GM12874 (cell line): ENCODE measurements around the gene CAMTA1.

ENCODE experiments used
- TF ChIP-seq, protein P1 (sequence below): IDR thresholded peaks from 2 replicates; pipeline ENCODE4 v1.5.1; 2011; ENCODE audit warnings: low read depth, mild to moderate bottlenecking, control low read depth, low read length, moderate library complexity; ENCODE audit not compliant: insufficient read depth

Gene CAMTA1

DNA sequence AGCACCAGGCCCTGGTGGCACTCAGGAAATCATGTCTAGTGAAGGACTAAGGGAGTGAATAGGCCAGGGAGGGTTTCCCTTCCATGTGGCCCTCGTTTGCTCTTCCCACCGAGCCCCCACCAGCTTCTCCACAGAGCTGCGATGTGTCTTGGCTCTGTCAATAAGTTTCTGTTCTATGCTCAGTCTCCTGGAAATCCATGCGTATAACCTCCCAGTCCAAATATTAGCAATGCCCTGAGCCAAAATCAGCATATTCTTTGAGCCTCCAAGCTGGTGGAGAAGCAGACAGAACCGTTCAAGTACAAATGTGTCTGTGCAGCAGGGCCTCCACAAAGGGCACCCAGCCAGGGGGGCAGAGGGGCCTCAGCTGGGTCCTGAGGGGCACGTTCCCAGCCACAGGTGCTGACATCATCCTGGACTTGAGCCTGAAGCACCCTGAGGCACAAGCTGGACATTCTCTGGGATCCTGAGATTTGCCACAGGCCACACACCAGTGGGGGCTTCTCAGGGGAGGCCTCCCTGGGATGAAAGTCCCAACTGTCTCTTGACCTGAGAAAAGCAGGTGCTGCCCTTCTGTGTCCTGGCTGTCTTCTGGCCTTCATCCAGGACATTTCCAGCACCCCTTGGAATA lies 635.3 kb downstream of the CAMTA1 start:
- TF ChIP-seq, protein P1, sequence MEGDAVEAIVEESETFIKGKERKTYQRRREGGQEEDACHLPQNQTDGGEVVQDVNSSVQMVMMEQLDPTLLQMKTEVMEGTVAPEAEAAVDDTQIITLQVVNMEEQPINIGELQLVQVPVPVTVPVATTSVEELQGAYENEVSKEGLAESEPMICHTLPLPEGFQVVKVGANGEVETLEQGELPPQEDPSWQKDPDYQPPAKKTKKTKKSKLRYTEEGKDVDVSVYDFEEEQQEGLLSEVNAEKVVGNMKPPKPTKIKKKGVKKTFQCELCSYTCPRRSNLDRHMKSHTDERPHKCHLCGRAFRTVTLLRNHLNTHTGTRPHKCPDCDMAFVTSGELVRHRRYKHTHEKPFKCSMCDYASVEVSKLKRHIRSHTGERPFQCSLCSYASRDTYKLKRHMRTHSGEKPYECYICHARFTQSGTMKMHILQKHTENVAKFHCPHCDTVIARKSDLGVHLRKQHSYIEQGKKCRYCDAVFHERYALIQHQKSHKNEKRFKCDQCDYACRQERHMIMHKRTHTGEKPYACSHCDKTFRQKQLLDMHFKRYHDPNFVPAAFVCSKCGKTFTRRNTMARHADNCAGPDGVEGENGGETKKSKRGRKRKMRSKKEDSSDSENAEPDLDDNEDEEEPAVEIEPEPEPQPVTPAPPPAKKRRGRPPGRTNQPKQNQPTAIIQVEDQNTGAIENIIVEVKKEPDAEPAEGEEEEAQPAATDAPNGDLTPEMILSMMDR: no peak

GRCh38 chr1:7421471-7422075 lies 636.3 kb downstream of the CAMTA1 start:
- TF ChIP-seq, protein P1: no peak

- TF ChIP-seq, protein P1: no peak
These were observed 636.8 kb downstream of the CAMTA1 start for GRCh38 chr1:7422081-7422480.

- TF ChIP-seq, protein P1: no peak
These were observed 637.3 kb downstream of the CAMTA1 start for GRCh38 chr1:7422561-7422960.

DNA sequence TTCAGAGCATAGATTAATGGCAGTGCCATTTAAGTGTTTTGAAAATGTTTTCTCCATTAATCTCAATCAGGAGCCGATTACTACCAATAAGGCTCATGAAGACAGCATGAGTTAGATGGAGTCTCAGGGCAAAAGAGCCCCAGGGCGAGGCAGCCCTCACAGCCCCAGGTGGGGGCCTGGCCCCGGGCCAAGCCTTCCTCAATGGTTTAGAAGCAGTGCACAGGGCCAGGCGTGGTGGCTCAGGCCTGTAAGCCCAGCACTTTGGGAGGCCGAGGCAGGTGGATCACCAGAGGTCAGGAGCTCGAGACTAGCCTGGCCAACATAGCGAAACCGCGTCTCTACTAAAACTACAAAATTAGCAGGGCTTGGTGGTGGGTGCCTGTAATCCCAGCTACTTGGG lies 637.7 kb downstream of the CAMTA1 start:
- TF ChIP-seq, protein P1: no peak

DNA sequence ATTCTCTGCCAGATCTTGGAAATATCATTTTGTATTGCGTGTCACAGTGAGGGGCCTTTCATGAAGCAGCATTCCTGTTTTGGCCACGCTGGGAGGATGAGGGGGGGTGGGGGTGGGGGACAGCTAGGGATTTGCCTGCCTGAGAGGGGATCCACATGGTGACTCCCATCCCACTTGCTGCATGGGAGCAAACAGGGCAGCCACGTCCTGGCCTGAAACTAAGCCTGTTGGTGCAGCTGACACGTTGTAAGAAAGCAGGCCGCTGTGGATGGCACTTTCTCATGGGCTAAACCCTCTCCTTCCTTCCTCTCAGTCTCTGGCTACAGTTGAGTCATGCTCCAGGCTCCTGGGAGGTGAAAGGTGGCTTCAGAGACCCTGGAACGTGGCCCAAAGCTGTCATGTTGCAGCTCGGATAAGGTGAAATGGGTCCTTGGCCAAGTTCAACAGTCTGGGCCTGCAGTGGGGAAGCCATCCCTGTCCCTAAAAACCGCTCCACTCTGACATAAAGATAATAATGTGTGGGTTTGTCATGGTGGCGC lies 639.2 kb downstream of the CAMTA1 start:
- TF ChIP-seq, protein P1: no peak

DNA sequence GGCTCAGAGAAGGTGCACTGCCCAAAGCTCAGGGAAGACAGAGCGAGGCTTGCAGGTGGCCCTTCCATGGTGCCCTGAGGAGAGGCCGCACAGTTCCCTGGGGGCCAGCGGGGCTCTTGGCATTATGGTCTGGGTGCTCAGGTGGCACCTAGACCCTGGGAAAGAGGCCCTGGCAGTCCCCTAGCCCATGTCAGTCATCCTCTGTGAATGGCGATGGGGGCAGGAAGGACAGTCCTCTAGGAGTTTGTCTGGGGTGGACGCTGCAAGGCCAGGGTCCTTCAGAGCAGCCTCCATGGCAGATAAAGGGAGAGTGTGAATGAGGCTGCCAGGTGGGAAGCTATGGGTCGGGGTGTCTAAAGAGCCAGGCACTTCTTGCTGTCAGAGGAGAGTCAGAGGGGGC lies 640.0 kb downstream of the CAMTA1 start:
- TF ChIP-seq, protein P1: no peak
